HG03095 (cell line): ENCODE measurements around the gene TFE3.
"Not testable (repeated sequence)": the region's sequence is repeated elsewhere in the genome, so short reads cannot be mapped to it uniquely, and the experiment has no call there.

Experiments used
- ATAC-seq: cut with Tn5 transposase; IDR thresholded peaks from one replicate; pipeline ENCODE4 v1.9.1; 2021; ENCODE audit warnings: moderate library complexity; ENCODE audit not compliant: unreplicated experiment

The TFE3 gene

GRCh38 chrX:49002091-49002935, 40.8 kb downstream of the TFE3 start, which contains the start of gene GRIPAP1:
GRIPAP1 (minus strand) TSS chrX:49002264; CDS start chrX:49002229, 35 bp downstream.
- peak; percentile 73 for ATAC-seq

GRCh38 chrX:49001521-49002090, 41.6 kb downstream of the TFE3 start:
- ATAC-seq: peak; percentile 27

GRCh38 chrX:49000636-49001035, 42.5 kb downstream of the TFE3 start:
- ATAC-seq: no peak

GRCh38 chrX:48999030-48999429, 44.1 kb downstream of the TFE3 start:
- no peak for ATAC-seq

- no peak for ATAC-seq
These were observed 44.8 kb downstream of the TFE3 start for GRCh38 chrX:48998391-48998790.

GRCh38 chrX:48997865-48998264, 45.3 kb downstream of the TFE3 start:
- ATAC-seq: no peak

GRCh38 chrX:48997455-48997854, 45.7 kb downstream of the TFE3 start:
- no peak for ATAC-seq

GRCh38 chrX:48996969-48997368, 46.2 kb downstream of the TFE3 start:
- ATAC-seq: no peak

GRCh38 chrX:48992341-48992740, 50.8 kb downstream of the TFE3 start:
- no peak for ATAC-seq

- no peak for ATAC-seq
These were observed 53.7 kb downstream of the TFE3 start for GRCh38 chrX:48989483-48989882.

GRCh38 chrX:48983896-48984295, 59.3 kb downstream of the TFE3 start:
- no peak for ATAC-seq

GRCh38 chrX:48983081-48983480, 60.1 kb downstream of the TFE3 start:
- ATAC-seq: no peak

GRCh38 chrX:48981178-48981577, 62.0 kb downstream of the TFE3 start:
- ATAC-seq: no peak

GRCh38 chrX:48980341-48980740, 62.8 kb downstream of the TFE3 start:
- not testable (repeated sequence) for ATAC-seq
